ENCODE results near the gene RPS6KA5.

GRCh38 chr14:90811641-90812040, 248.8 kb downstream of the RPS6KA5 start:
- TF ChIP-seq POLR2AphosphoS5 (IDR thresholded peaks at IDR 0.05; ENCODE audit: low read depth, low read length) (no peak), CTCF (IDR thresholded peaks at IDR 0.05) (no peak)
